LNCAP (cell line): ENCODE results near the gene CTDSP2.

Source experiments
- TF ChIP-seq, protein P1 (sequence below): fragments of 450-650 bp; IDR thresholded peaks from 2 replicates; pipeline ENCODE4 v1.5.1; 2017; ENCODE audit warnings: mild to moderate bottlenecking

CTDSP2 gene

GRCh38 chr12:57771236-57771872 lies 75.2 kb downstream of the CTDSP2 start:
- TF ChIP-seq, protein P1, sequence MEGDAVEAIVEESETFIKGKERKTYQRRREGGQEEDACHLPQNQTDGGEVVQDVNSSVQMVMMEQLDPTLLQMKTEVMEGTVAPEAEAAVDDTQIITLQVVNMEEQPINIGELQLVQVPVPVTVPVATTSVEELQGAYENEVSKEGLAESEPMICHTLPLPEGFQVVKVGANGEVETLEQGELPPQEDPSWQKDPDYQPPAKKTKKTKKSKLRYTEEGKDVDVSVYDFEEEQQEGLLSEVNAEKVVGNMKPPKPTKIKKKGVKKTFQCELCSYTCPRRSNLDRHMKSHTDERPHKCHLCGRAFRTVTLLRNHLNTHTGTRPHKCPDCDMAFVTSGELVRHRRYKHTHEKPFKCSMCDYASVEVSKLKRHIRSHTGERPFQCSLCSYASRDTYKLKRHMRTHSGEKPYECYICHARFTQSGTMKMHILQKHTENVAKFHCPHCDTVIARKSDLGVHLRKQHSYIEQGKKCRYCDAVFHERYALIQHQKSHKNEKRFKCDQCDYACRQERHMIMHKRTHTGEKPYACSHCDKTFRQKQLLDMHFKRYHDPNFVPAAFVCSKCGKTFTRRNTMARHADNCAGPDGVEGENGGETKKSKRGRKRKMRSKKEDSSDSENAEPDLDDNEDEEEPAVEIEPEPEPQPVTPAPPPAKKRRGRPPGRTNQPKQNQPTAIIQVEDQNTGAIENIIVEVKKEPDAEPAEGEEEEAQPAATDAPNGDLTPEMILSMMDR, result no peak

GRCh38 chr12:57770734-57771133 lies 75.8 kb downstream of the CTDSP2 start:
- TF ChIP-seq, protein P1, result no peak
